ENCODE measurements around the gene GRK7.
"Not testable (repeated sequence)": the region's sequence is repeated elsewhere in the genome, so short reads cannot be mapped to it uniquely, and the experiment has no call there.

Gene GRK7

GRCh38 chr3:141783632-141784031, 20.4 kb downstream of the GRK7 start:
- Histone ChIP-seq H3K36me3 (no peaks in the 10 kb centered on the region), H3K27me3 (ENCODE audit: insufficient read depth, low read depth, severe bottlenecking) (no peaks in the 10 kb centered on the region), H3K9me3 (ENCODE audit: severe bottlenecking) (no peaks in the 10 kb centered on the region), H3K4me3 (ENCODE audit: low read depth, low read length) (no peak overlapping the region), H3K27ac (no peak overlapping the region)
- DNase-seq = no peak
- no peak for TF ChIP-seq CTCF (IDR thresholded peaks at IDR 0.05; ENCODE audit: low read depth, low read length)

GRCh38 chr3:141784096-141784495, 20.9 kb downstream of the GRK7 start:
- Histone ChIP-seq H3K27me3 (ENCODE audit: insufficient read depth, low read depth, severe bottlenecking) (no peaks in the 10 kb centered on the region), H3K36me3 (no peaks in the 10 kb centered on the region), H3K9me3 (ENCODE audit: severe bottlenecking) (no peaks in the 10 kb centered on the region), H3K4me3 (ENCODE audit: low read depth, low read length) (no peak overlapping the region), H3K27ac (no peak overlapping the region)
- DNase-seq = no peak
- TF ChIP-seq CTCF (IDR thresholded peaks at IDR 0.05; ENCODE audit: low read depth, low read length) = no peak

GRCh38 chr3:141784531-141784930, 21.3 kb downstream of the GRK7 start:
- no peak overlapping the region for H3K4me3 ChIP-seq (ENCODE audit: low read depth, low read length)
- TF ChIP-seq CTCF (IDR thresholded peaks at IDR 0.05; ENCODE audit: low read depth, low read length) = no peak
- DNase-seq = no peak
- no peaks in the 10 kb centered on the region for H3K9me3 ChIP-seq (ENCODE audit: severe bottlenecking)
- no peaks in the 10 kb centered on the region for H3K36me3 ChIP-seq
- H3K27me3 ChIP-seq (ENCODE audit: insufficient read depth, low read depth, severe bottlenecking) = no peaks in the 10 kb centered on the region
- H3K27ac ChIP-seq = no peak overlapping the region

- no peaks in the 10 kb centered on the region for H3K36me3 ChIP-seq
- H3K4me3 ChIP-seq (ENCODE audit: low read depth, low read length) = no peak overlapping the region
- H3K9me3 ChIP-seq (ENCODE audit: severe bottlenecking) = no peaks in the 10 kb centered on the region
- no peak overlapping the region for H3K27ac ChIP-seq
- no peak for TF ChIP-seq CTCF (IDR thresholded peaks at IDR 0.05; ENCODE audit: low read depth, low read length)
- DNase-seq = no peak
- H3K27me3 ChIP-seq (ENCODE audit: insufficient read depth, low read depth, severe bottlenecking) = no peaks in the 10 kb centered on the region
Observed at GRCh38 chr3:141788149-141788548, 24.9 kb downstream of the GRK7 start.

- DNase-seq; H3K27ac ChIP-seq; H3K27me3 ChIP-seq (ENCODE audit: insufficient read depth, low read depth, severe bottlenecking); H3K36me3 ChIP-seq; H3K9me3 ChIP-seq (ENCODE audit: severe bottlenecking); H3K4me3 ChIP-seq (ENCODE audit: low read depth, low read length): not testable (repeated sequence)
Observed at GRCh38 chr3:141788750-141789149, 25.5 kb downstream of the GRK7 start.

- no peak for TF ChIP-seq CTCF (IDR thresholded peaks at IDR 0.05; ENCODE audit: low read depth, low read length)
- H3K36me3 ChIP-seq = no peaks in the 10 kb centered on the region
- H3K27me3 ChIP-seq (ENCODE audit: insufficient read depth, low read depth, severe bottlenecking) = no peaks in the 10 kb centered on the region
- no peaks in the 10 kb centered on the region for H3K9me3 ChIP-seq (ENCODE audit: severe bottlenecking)
- no peak overlapping the region for H3K27ac ChIP-seq
- H3K4me3 ChIP-seq (ENCODE audit: low read depth, low read length) = no peak overlapping the region
- DNase-seq = no peak
Observed at GRCh38 chr3:141789281-141789680, 26.1 kb downstream of the GRK7 start.
